K562 (cell line): ENCODE results near the gene TDG. TPM values are rescaled to one million over a fixed set of nuclear protein-coding genes. Genes with fewer than 3 reads are reported as not detected.
A peak's percentile ranks its signal among the peaks of the same experiment; 100 is the strongest.

Experiments used
- ELK1 ChIP-seq: sonication (generic); formaldehyde crosslinking; IDR thresholded peaks from 2 replicates; pipeline ENCODE4 v1.8.1; 2022; ENCODE audit warnings: missing genetic modification reagents
- HDAC1 ChIP-seq, 2 experiments: fragments of 450-650 bp; IDR thresholded peaks; 2 replicates each; pipeline ENCODE4 v1.6.1; 2016 to 2017; ENCODE audit warnings: inconsistent platforms in 1 of 2, mild to moderate bottlenecking in 1 of 2, moderate library complexity in 1 of 2
- KDM2B ChIP-seq: fragments of 250-450 bp; sonication (Bioruptor Pico); IDR thresholded peaks from 2 replicates; pipeline ENCODE4 v1.8.0; 2021; ENCODE audit warnings: mild to moderate bottlenecking, moderate library complexity
- KDM4B ChIP-seq, 2 experiments: fragments of 450-650 bp in 1 of 2; sonication (generic) in 1 of 2; IDR thresholded peaks; 2 replicates each; pipeline ENCODE4 v1.6.1; 2016 to 2017; ENCODE audit warnings: borderline replicate concordance in 2 of 2, antibody characterized with exemption in 1 of 2, low read depth in 1 of 2, mild to moderate bottlenecking in 1 of 2
- SIX5 ChIP-seq, 2 experiments: IDR thresholded peaks; 2 replicates each; pipeline ENCODE4 v1.6.1; 2011; ENCODE audit warnings: low read length in 2 of 2, borderline replicate concordance in 1 of 2, low read depth in 1 of 2, mild to moderate bottlenecking in 1 of 2, moderate library complexity in 1 of 2; ENCODE audit not compliant: insufficient read depth in 1 of 2
- STAG1 ChIP-seq: sonication (generic); formaldehyde crosslinking; IDR thresholded peaks from 2 replicates; pipeline ENCODE4 v1.5.0; 2020; ENCODE audit warnings: missing genetic modification reagents, borderline replicate concordance
- TAF7 ChIP-seq: fragments of 450-650 bp; IDR thresholded peaks from 2 replicates; pipeline ENCODE4 v1.6.1; 2016; ENCODE audit warnings: missing genetic modification characterization, missing compliant biosample characterization
- TCF3 ChIP-seq: sonication (generic); formaldehyde crosslinking; IDR thresholded peaks from 2 replicates; pipeline ENCODE4 v1.4.0; 2020; ENCODE audit warnings: mild to moderate bottlenecking, missing genetic modification reagents
- XRCC5 ChIP-seq: fragments of 200-400 bp; formaldehyde crosslinking; IDR thresholded peaks from 2 replicates; pipeline ENCODE4 v1.6.1; 2017; ENCODE audit warnings: low read depth, mild to moderate bottlenecking, low read length
- ZBTB40 ChIP-seq, 2 experiments: fragments of 450-650 bp in 1 of 2; sonication (generic) in 1 of 2; formaldehyde crosslinking in 1 of 2; IDR thresholded peaks; 2 replicates each; pipeline versions ENCODE4 v1.7.1 to v1.9.0; 2016 to 2022; ENCODE audit warnings: inconsistent platforms in 1 of 2, mild to moderate bottlenecking in 1 of 2, missing genetic modification reagents in 1 of 2
- ZEB2 ChIP-seq: fragments of 450-650 bp; IDR thresholded peaks from 2 replicates; pipeline ENCODE4 v1.6.1; 2016
- ZNF518B ChIP-seq: fragments of 250-450 bp; sonication (Bioruptor Pico); IDR thresholded peaks from 2 replicates; pipeline ENCODE4 v1.5.0; 2021; ENCODE audit warnings: mild to moderate bottlenecking, moderate library complexity
- polyA plus RNA-seq, 8 experiments: library from polyadenylated mRNA; depleted of rRNA in 4 of 8; stranded (reverse) in 5 of 8; unstranded in 3 of 8; fragments of >200 nt; fragmentation: Nextera tagmentation in 2 of 8; fragmentation: Illumina TruSeq in 1 of 8; extraction: Ambion mirVana in 2 of 8; extraction: Trizol in 1 of 8; gene quantifications; 2 replicates each; pipeline versions ENCODE4 v1.2.1 to v1.2.3, GENCODE V29; 2011 to 2014; ENCODE audit warnings: inconsistent platforms in 1 of 8, missing spikeins in 1 of 8
- total RNA-seq, 7 experiments: library from RNA; depleted of rRNA in 6 of 7; stranded (reverse); fragments of >200 nt in 6 of 7; fragmentation: Illumina TruSeq in 2 of 7; extraction: Trizol in 2 of 7; gene quantifications; 2 replicates each; pipeline versions ENCODE4 v1.2.1 to v1.2.3, GENCODE V29; 2011 to 2021; ENCODE audit warnings: low replicate concordance in 1 of 7

The TDG gene
- total and polyA plus RNA-seq, 9 of the 15 experiments (the other 6 are each of a cell fraction or from before 2014, with no cell fraction given) = 37.6 to 77.2 (median 64.0) TPM

- no peak for TF ChIP-seq STAG1 (CRISPR knock-in tag)
- no peak for TF ChIP-seq ELK1 (CRISPR knock-in tag)
- peak; percentile 7; the same call in 1 of the 2 replicates for TF ChIP-seq TAF7
- peak in 1 of 2 experiments; percentile 45; a peak in 1 of 4 replicates for TF ChIP-seq HDAC1 (IDR thresholded peaks at IDR 0.05)
- peak; percentile 93 to 95 for TF ChIP-seq SIX5 (IDR thresholded peaks at IDR 0.05; ENCODE audit: borderline replicate concordance in 1 of 2, insufficient read depth in 1 of 2, low read depth in 1 of 2, low read length in 2 of 2)
- TF ChIP-seq ZEB2 = 0 out of 2 replicates have a peak, but pooled peaks have one; percentile 21
- TF ChIP-seq KDM2B = no peak
- 0 out of 4 replicates have a peak, but pooled peaks of 1 of the 2 experiments have one; percentile 58 for TF ChIP-seq KDM4B (IDR thresholded peaks at IDR 0.05; ENCODE audit: borderline replicate concordance in 2 of 2, low read depth in 1 of 2)
- no peak for TF ChIP-seq ZBTB40 (IDR thresholded peaks at IDR 0.05)
- no peak for TF ChIP-seq ZBTB40 (CRISPR knock-in tag; IDR thresholded peaks at IDR 0.05)
- TF ChIP-seq TCF3 = no peak
- TF ChIP-seq ZNF518B (CRISPR knock-in tag) = no peak
- TF ChIP-seq XRCC5 = 0 out of 2 replicates have a peak, but pooled peaks have one; percentile 28
Measured at GRCh38 chr12:103929046-103929783, 36.5 kb upstream of the TDG start (continued).
